GM10266 (cell line): ENCODE data around the gene FAT2.

ENCODE experiments used
- DNase-seq: peaks from one replicate; pipeline ENCODE4 v3.0.0; 2012; ENCODE audit errors: extremely low spot score
- CTCF ChIP-seq: IDR thresholded peaks from 2 replicates; pipeline ENCODE4 v1.5.1; 2012; ENCODE audit warnings: mild to moderate bottlenecking, low read depth; ENCODE audit not compliant: control insufficient read depth, insufficient read depth; ENCODE audit errors: missing control alignments

Gene FAT2

DNA sequence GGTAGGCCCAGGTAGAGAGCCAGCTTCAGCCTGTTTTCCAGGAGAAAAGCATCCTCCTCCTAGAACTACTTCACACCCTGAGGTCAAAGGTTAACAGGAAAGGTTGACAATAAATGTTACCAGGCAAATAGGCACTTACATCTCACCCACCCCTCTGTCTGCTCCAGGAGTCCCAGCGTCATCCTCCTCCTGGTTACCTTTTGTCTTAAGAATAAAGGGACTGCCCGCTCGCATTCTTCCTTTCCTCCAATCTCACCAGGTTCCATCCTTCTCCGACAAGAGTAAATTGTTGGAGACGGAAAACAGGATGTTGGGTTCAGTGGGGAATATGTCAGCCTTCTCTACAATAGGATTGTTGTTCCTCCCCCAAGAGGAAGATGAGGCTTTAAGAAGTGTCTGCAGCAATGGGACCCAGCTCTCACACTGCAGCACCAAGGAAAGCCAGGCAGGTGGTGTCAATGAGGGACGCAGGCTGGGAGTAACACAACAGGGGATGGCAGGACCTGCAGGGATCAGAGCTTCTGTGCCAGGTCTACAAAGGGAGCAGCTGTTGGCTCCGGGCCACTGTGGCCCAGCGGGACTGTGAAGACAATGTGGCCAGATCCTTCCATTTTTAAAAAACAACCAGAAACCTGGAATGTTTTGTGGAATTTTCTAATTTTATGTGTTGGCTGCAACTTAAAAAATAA is 29.0 kb downstream of the FAT2 start:
- DNase-seq: no peak
- TF ChIP-seq CTCF: no peak

- DNase-seq: no peak
- TF ChIP-seq CTCF: no peak
Measured at GRCh38 chr5:151557951-151558350, 33.2 kb downstream of the FAT2 start.

GRCh38 chr5:151557466-151557865 is 33.7 kb downstream of the FAT2 start:
- TF ChIP-seq CTCF: no peak
- no peak for DNase-seq

- no peak for DNase-seq
- no peak for TF ChIP-seq CTCF
Measured at GRCh38 chr5:151556806-151557205, 34.3 kb downstream of the FAT2 start.

DNA sequence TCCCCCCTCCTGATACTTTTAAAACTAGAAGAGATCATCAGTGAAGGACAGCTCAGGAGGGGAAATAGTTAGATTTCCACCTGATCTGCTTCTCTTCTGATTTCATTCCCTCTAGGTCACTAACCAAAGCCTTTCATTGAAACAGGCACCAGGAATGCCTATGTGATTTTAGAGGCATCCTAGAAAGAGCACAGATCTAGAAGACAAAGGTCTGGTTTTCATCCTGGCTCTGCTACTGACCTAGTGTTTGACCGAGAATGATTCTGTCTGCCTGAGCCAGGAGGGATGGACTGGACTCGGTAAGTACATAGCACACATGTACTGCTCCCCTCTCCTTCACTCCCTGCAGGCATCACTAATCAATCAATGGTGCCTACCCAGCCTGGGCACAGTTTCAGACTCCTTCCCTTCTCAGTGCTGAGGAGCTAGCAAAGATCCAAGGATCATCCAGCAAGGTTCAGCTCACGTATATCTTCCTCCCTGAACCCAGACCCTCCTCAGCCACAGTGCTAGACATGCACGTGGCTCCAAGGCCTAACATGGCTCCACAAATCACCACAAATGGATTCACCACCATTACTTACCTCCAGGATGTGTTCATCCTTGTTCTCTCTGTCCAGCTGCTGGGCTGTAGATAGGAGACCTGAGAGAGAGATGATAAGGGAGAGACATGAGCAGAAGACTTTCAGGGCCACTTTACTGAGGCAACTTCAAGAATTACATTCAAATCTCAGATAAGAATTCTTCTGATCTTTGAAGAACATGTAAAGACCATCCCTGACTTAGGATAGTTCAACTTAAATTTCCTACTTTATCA is 35.2 kb downstream of the FAT2 start:
- no peak for DNase-seq
- no peak for TF ChIP-seq CTCF

DNA sequence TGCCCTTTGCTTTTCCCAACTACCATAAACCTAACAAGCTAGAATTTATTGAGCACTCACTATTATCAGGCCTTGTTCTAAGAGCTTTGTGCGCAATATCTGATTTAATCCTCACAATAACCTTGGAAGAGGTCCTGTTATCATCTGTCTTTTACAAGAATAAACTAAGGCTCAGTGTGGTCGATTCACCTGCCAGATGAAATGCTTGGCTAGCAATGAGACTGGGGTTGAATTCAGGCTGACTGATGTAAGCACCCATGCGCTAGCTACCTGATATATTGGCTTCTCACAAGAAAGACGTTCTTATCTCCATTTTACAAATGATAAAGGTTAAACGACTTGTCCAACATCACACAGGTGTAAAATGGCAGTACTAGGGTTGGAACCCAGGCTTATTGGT is 37.4 kb downstream of the FAT2 start:
- no peak for TF ChIP-seq CTCF
- DNase-seq: no peak

DNA sequence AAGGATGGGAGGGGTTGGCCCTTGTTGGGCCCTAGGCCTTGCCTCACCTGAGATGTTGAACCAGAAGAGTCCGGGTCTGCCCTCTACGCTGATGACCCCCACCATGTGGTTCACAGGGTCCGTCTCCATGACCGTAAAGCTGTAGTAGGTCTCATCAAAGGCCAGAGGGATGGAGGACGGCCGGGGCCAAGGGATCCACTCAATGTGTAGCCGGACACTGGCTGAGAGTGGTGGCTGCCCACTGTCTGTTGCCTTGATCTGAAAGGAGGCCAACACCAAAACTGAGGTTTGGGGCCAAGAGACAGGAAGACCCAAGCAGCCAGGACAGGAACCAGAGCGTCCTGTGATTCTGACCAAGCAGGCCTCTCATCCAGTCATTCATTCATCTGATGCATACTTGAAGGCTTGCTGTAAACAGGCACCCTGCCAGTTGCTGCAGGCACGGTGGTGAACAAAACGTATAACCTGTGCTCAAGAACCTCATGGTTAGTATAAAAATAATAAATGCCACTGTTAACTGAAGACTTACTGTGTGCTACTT is 37.9 kb downstream of the FAT2 start:
- DNase-seq: no peak
- no peak for TF ChIP-seq CTCF
